Endodermal cell (in vitro differentiated cells): ENCODE data around the gene SLC6A11. TPM values are rescaled to one million over a fixed set of nuclear protein-coding genes. Genes with fewer than 3 reads are reported as not detected.
A peak's percentile ranks its signal among the peaks of the same experiment; 100 is the strongest.

ENCODE experiments used
- DNase-seq: peaks from one replicate; pipeline ENCODE4 v3.0.0-alpha.2; 2017
- H3K27ac ChIP-seq: 2 replicates; pipeline ENCODE4 v1.5.1; 2013; ENCODE audit warnings: mild to moderate bottlenecking, low read depth, low read length, moderate library complexity
- H3K27me3 ChIP-seq: 2 replicates; pipeline ENCODE4 v1.6.1; 2013; ENCODE audit warnings: mild to moderate bottlenecking, low read length, moderate library complexity; ENCODE audit not compliant: insufficient read depth, control insufficient read depth, poor library complexity, severe bottlenecking
- H3K36me3 ChIP-seq: 2 replicates; pipeline ENCODE4 v1.7.0; 2013; ENCODE audit warnings: mild to moderate bottlenecking, low read length, moderate library complexity; ENCODE audit not compliant: control insufficient read depth, insufficient read depth
- H3K4me1 ChIP-seq: one replicate; pipeline ENCODE4 v1.7.0; 2013; ENCODE audit warnings: low read length; ENCODE audit not compliant: control insufficient read depth, insufficient read depth
- H3K4me3 ChIP-seq: 2 replicates; pipeline ENCODE4 v1.5.1; 2013; ENCODE audit warnings: mild to moderate bottlenecking, low read length, moderate library complexity
- H3K9ac ChIP-seq: 2 replicates; pipeline ENCODE4 v1.6.1; 2013; ENCODE audit warnings: mild to moderate bottlenecking, low read length, moderate library complexity; ENCODE audit not compliant: poor library complexity, severe bottlenecking; ENCODE audit errors: extremely low read depth
- H3K9me3 ChIP-seq: 2 replicates; pipeline ENCODE4 v1.6.1; 2013; ENCODE audit warnings: mild to moderate bottlenecking, low read length, moderate library complexity; ENCODE audit not compliant: control insufficient read depth
- H3K27ac Mint-ChIP-seq: 2 replicates; pipeline ENCODE4 v1.8.0; 2020; ENCODE audit warnings: mixed read lengths
- H3K27me3 Mint-ChIP-seq: 2 replicates; pipeline ENCODE4 v1.8.0; 2021; ENCODE audit warnings: mild to moderate bottlenecking, mixed read lengths; ENCODE audit not compliant: insufficient read depth
- H3K36me3 Mint-ChIP-seq: 2 replicates; pipeline ENCODE4 v1.8.0; 2020; ENCODE audit warnings: low read depth, mixed read lengths
- H3K4me1 Mint-ChIP-seq: 2 replicates; pipeline ENCODE4 v1.8.0; 2020; ENCODE audit warnings: mixed read lengths
- H3K4me3 Mint-ChIP-seq: 2 replicates; pipeline ENCODE4 v1.8.0; 2020; ENCODE audit warnings: mild to moderate bottlenecking, moderate library complexity, mixed read lengths
- H3K9me3 Mint-ChIP-seq: 2 replicates; pipeline ENCODE4 v1.8.0; 2020; ENCODE audit warnings: mild to moderate bottlenecking, mixed read lengths
- WGBS, 2 experiments: methylation state at CpG; one replicate each; pipeline versions ENCODE4 v1.1.5 to v1.1.7; 2013; ENCODE audit warnings: missing lambda C conversion rate in 2 of 2, mixed read lengths in 1 of 2; ENCODE audit not compliant: insufficient coverage in 1 of 2, insufficient read length in 1 of 2; 5-methylcytosine and 5-hydroxymethylcytosine counted together
- total RNA-seq, 2 donors: library from RNA; stranded (reverse); fragmentation: NEBNext Ultra II Directional in 1 of 2; extraction: Animal tissue kit (Norgen Biotek cat#: 25700) in 1 of 2; gene quantifications; 2 replicates in 1 of 2; 3 replicates in 1 of 2; pipeline ENCODE4 v1.2.1, GENCODE V29; 2021
- TF ChIP-seq, protein P1 (sequence below): fragments of 200-600 bp; sonication (generic); conservative IDR thresholded peaks from 2 replicates; pipeline ENCODE4 v1.5.0; 2021; ENCODE audit warnings: antibody characterized with exemption, mild to moderate bottlenecking

SLC6A11 gene
- total RNA-seq, 2 donors from 2014 or later: 0.27 to 0.73 TPM

DNA sequence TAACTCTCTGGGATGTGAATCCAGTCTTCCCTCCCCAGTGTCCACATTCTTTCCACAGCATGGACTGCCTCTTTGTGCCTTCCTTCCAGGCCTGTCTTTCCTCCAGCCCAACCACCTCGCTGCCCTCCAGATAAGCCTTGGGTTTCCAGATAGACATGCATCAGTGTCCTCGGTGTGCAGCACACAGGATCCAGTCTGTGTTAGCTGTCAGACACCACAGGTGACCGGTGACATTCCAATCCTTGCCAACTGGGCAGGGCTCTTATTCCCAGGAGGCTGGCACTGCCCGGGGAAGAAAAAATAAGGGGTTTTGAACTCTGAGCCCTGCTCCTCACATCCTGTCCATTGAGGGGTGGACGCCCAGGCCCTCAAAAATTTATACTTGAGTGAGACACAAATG lies 170.6 kb downstream of the SLC6A11 start:
- Histone ChIP-seq H3K36me3 (no peaks in the 10 kb centered on the region), H3K9me3 (no peaks in the 10 kb centered on the region), H3K9ac (no peak overlapping the region), H3K4me1 (no peaks in the 10 kb centered on the region), H3K4me3 (no peak overlapping the region), H3K27me3 (peaks cover 16% of the 10 kb centered on the region), H3K27ac (no peak overlapping the region)
- Mint-ChIP-seq H3K27me3 (peaks cover 28% of the 10 kb centered on the region), H3K9me3 (no peaks in the 10 kb centered on the region), H3K36me3 (no peaks in the 10 kb centered on the region), H3K27ac (no peak overlapping the region), H3K4me1 (peaks cover 50% of the 10 kb centered on the region), H3K4me3 (no peak overlapping the region)
- 93 to 100% methylated on average over 2 to 5 of the region's 5 CpGs for WGBS, 2 experiments
- TF ChIP-seq, protein P1, sequence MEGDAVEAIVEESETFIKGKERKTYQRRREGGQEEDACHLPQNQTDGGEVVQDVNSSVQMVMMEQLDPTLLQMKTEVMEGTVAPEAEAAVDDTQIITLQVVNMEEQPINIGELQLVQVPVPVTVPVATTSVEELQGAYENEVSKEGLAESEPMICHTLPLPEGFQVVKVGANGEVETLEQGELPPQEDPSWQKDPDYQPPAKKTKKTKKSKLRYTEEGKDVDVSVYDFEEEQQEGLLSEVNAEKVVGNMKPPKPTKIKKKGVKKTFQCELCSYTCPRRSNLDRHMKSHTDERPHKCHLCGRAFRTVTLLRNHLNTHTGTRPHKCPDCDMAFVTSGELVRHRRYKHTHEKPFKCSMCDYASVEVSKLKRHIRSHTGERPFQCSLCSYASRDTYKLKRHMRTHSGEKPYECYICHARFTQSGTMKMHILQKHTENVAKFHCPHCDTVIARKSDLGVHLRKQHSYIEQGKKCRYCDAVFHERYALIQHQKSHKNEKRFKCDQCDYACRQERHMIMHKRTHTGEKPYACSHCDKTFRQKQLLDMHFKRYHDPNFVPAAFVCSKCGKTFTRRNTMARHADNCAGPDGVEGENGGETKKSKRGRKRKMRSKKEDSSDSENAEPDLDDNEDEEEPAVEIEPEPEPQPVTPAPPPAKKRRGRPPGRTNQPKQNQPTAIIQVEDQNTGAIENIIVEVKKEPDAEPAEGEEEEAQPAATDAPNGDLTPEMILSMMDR: no peak
- DNase-seq: no peak

DNA sequence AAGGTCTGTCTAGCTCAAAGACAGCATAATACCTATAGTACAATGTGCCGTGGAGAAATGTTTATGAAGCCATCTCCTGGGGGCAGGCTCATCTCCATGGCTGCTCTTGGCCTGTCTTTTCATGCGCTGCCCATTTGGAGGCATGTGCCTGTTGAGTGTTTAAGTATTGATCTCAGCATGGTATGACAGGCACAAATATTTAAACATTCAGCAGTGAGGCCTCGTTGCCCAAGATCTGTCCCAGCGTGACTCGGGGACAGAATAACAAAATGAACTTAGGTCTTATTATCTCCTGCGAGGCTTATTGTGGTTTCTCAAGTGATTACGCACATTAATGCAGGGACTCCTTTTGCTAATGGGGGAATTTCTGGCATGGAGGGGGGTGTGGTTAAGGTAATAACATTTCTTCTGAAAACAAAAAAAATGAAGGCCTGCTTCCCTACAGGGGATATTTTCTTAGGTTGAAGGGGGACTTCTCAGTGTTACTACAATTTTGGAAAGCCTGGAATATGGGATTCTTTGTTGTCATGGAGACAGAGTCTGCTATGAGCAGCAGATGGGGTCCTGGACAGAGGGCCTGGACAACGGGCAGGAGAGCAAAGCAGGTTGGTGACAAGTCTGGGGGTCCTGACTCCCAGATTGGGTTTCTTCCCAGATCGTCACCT lies 172.1 kb downstream of the SLC6A11 start:
- Histone ChIP-seq H3K27ac (peak overlapping the region; percentile 5), H3K4me1 (no peaks in the 10 kb centered on the region), H3K27me3 (peaks cover 5% of the 10 kb centered on the region), H3K9ac (no peak overlapping the region), H3K4me3 (no peak overlapping the region), H3K9me3 (no peaks in the 10 kb centered on the region), H3K36me3 (no peaks in the 10 kb centered on the region)
- TF ChIP-seq, protein P1: no peak
- Mint-ChIP-seq H3K27ac (peak overlapping the region; percentile 60), H3K27me3 (peaks cover 18% of the 10 kb centered on the region), H3K36me3 (no peaks in the 10 kb centered on the region), H3K9me3 (no peaks in the 10 kb centered on the region), H3K4me3 (no peak overlapping the region), H3K4me1 (peaks cover 41% of the 10 kb centered on the region)
- 71 to 73% methylated on average over 8 to 9 of the region's 9 CpGs for WGBS, 2 experiments
- peak; percentile 60 for DNase-seq

DNA sequence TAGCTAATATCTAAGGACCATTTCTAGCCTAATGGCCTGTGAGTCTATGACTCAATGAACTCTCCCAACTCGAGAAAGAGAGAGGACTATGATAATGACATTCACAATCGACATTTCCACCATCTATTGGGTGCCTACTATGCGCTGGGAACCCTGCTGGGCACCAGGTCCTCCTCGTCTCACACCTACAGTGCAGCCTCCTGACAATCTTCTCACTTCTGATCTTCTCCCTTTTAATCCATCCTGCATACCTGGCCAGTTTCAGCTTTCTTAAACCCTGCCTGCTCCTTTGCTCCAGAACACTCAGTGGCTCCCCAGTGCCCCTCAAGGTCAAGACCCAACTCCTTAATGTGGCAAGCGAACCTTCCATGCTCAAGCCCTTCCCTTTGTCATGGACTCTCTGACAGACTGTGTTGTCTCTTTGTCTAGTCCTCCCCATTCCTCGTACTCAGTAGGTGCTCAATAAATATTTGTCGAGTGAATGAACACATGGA lies 173.0 kb downstream of the SLC6A11 start:
- Histone ChIP-seq H3K27ac (no peak overlapping the region), H3K27me3 (peaks cover 14% of the 10 kb centered on the region), H3K4me1 (no peaks in the 10 kb centered on the region), H3K36me3 (no peaks in the 10 kb centered on the region), H3K4me3 (no peak overlapping the region), H3K9ac (no peak overlapping the region), H3K9me3 (no peaks in the 10 kb centered on the region)
- Mint-ChIP-seq H3K9me3 (no peaks in the 10 kb centered on the region), H3K27ac (no peak overlapping the region), H3K4me1 (peaks cover 32% of the 10 kb centered on the region), H3K36me3 (no peaks in the 10 kb centered on the region), H3K27me3 (peaks cover 25% of the 10 kb centered on the region), H3K4me3 (no peak overlapping the region)
- WGBS, 2 experiments: 77 to 78% methylated on average over 4 to 7 of the region's 7 CpGs
- DNase-seq: peak; percentile 63
- TF ChIP-seq, protein P1: no peak

Other genes with a start within 250 kb of the SLC6A11 start
- gene SLC6A1, start 176.5 kb downstream of the SLC6A11 start, total RNA-seq: 1 to 10 TPM in 1 of 2 donors, under 1 TPM in 1; 0.42 to 3.6 TPM